ENCODE measurements around the gene AKAP6. TPM values are rescaled to one million over a fixed set of nuclear protein-coding genes. Genes with fewer than 3 reads are reported as not detected.
"Not testable (repeated sequence)": the region's sequence is repeated elsewhere in the genome, so short reads cannot be mapped to it uniquely, and the experiment has no call there.

AKAP6 gene
- total RNA-seq, 1 donor from 2014 or later: 4.7 TPM

- DNase-seq (ENCODE audit: extremely low spot score, unreplicated experiment): no peak
- Mint-ChIP-seq H3K27ac (no peak overlapping the region), H3K4me1 (ENCODE audit: unreplicated experiment) (peaks cover 21% of the 10 kb centered on the region), H3K9me3 (no peaks in the 10 kb centered on the region), H3K36me3 (no peaks in the 10 kb centered on the region), H3K4me3 (no peak overlapping the region), H3K27me3 (no peaks in the 10 kb centered on the region)
- TF ChIP-seq CTCF (conservative IDR thresholded peaks at IDR 0.05): no peak
Observed at GRCh38 chr14:32367516-32367915, 38.4 kb downstream of the AKAP6 start.

GRCh38 chr14:32368107-32368506, 39.0 kb downstream of the AKAP6 start:
- no peak for TF ChIP-seq CTCF (conservative IDR thresholded peaks at IDR 0.05)
- Mint-ChIP-seq H3K36me3 (no peaks in the 10 kb centered on the region), H3K4me3 (no peak overlapping the region), H3K4me1 (ENCODE audit: unreplicated experiment) (peaks cover 27% of the 10 kb centered on the region), H3K27me3 (no peaks in the 10 kb centered on the region), H3K9me3 (no peaks in the 10 kb centered on the region), H3K27ac (no peak overlapping the region)
- no peak for DNase-seq (ENCODE audit: extremely low spot score, unreplicated experiment)

GRCh38 chr14:32370714-32371113, 41.6 kb downstream of the AKAP6 start:
- H3K4me1 Mint-ChIP-seq (ENCODE audit: unreplicated experiment): peaks cover 26% of the 10 kb centered on the region
- H3K27ac Mint-ChIP-seq: no peak overlapping the region
- H3K27me3 Mint-ChIP-seq: no peaks in the 10 kb centered on the region
- H3K36me3 Mint-ChIP-seq: no peaks in the 10 kb centered on the region
- DNase-seq (ENCODE audit: extremely low spot score, unreplicated experiment): no peak
- TF ChIP-seq CTCF (conservative IDR thresholded peaks at IDR 0.05): no peak
- H3K4me3 Mint-ChIP-seq: no peak overlapping the region
- no peaks in the 10 kb centered on the region for H3K9me3 Mint-ChIP-seq

GRCh38 chr14:32372154-32372553, 43.1 kb downstream of the AKAP6 start:
- no peak for DNase-seq (ENCODE audit: extremely low spot score, unreplicated experiment)
- no peaks in the 10 kb centered on the region for H3K27me3 Mint-ChIP-seq
- TF ChIP-seq CTCF (conservative IDR thresholded peaks at IDR 0.05): no peak
- H3K36me3 Mint-ChIP-seq: no peaks in the 10 kb centered on the region
- H3K4me1 Mint-ChIP-seq (ENCODE audit: unreplicated experiment): peaks cover 14% of the 10 kb centered on the region
- no peak overlapping the region for H3K4me3 Mint-ChIP-seq
- no peaks in the 10 kb centered on the region for H3K9me3 Mint-ChIP-seq
- H3K27ac Mint-ChIP-seq: no peak overlapping the region

- not testable (repeated sequence) for DNase-seq (ENCODE audit: extremely low spot score, unreplicated experiment); H3K9me3 Mint-ChIP-seq; H3K27ac Mint-ChIP-seq; H3K4me3 Mint-ChIP-seq; H3K4me1 Mint-ChIP-seq (ENCODE audit: unreplicated experiment); H3K36me3 Mint-ChIP-seq; H3K27me3 Mint-ChIP-seq
Observed at GRCh38 chr14:32373174-32373573, 44.1 kb downstream of the AKAP6 start.

GRCh38 chr14:32374155-32374554, 45.1 kb downstream of the AKAP6 start:
- H3K27me3 Mint-ChIP-seq: no peaks in the 10 kb centered on the region
- H3K4me3 Mint-ChIP-seq: no peak overlapping the region
- peaks cover 8% of the 10 kb centered on the region for H3K4me1 Mint-ChIP-seq (ENCODE audit: unreplicated experiment)
- no peaks in the 10 kb centered on the region for H3K36me3 Mint-ChIP-seq
- TF ChIP-seq CTCF (conservative IDR thresholded peaks at IDR 0.05): no peak
- no peaks in the 10 kb centered on the region for H3K9me3 Mint-ChIP-seq
- H3K27ac Mint-ChIP-seq: no peak overlapping the region
- no peak for DNase-seq (ENCODE audit: extremely low spot score, unreplicated experiment)
